A673 (cell line): ENCODE measurements around the gene FNDC11.

Experiments
- EZH2 ChIP-seq: fragments of 200-600 bp; sonication (generic); IDR thresholded peaks from 2 replicates; pipeline ENCODE4 v1.6.1; 2017; ENCODE audit warnings: borderline replicate concordance, low read depth, mild to moderate bottlenecking, mixed read lengths, antibody characterized with exemption, low read length; ENCODE audit not compliant: poor library complexity, severe bottlenecking
- TF ChIP-seq, protein P1 (sequence below): fragments of 300-800, 200-600 bp; sonication (generic); conservative IDR thresholded peaks from 2 replicates; pipeline ENCODE4 v1.5.1; 2017; ENCODE audit warnings: low read depth, mild to moderate bottlenecking, antibody characterized with exemption, low read length, moderate library complexity, mixed read lengths

DNA sequence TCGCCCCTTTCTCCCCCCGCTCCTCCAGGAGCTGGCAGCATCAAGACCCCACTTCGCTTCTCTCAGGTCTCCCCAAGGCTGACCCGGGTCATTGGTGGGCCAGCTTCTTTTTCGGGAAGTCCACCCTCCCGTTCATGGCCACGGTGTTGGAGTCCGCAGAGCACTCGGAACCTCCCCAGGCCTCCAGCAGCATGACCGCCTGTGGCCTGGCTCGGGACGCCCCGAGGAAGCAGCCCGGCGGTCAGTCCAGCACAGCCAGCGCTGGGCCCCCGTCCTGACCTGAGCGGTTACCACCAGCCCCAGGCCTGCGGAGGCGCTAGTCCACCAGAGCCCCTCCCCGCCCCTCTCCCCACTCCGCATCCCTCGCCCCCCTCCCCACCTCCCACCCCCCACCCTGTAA is 32.4 kb upstream of the FNDC11 start:
- TF ChIP-seq, protein P1, sequence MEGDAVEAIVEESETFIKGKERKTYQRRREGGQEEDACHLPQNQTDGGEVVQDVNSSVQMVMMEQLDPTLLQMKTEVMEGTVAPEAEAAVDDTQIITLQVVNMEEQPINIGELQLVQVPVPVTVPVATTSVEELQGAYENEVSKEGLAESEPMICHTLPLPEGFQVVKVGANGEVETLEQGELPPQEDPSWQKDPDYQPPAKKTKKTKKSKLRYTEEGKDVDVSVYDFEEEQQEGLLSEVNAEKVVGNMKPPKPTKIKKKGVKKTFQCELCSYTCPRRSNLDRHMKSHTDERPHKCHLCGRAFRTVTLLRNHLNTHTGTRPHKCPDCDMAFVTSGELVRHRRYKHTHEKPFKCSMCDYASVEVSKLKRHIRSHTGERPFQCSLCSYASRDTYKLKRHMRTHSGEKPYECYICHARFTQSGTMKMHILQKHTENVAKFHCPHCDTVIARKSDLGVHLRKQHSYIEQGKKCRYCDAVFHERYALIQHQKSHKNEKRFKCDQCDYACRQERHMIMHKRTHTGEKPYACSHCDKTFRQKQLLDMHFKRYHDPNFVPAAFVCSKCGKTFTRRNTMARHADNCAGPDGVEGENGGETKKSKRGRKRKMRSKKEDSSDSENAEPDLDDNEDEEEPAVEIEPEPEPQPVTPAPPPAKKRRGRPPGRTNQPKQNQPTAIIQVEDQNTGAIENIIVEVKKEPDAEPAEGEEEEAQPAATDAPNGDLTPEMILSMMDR = no peak
- TF ChIP-seq EZH2 = no peak
